Upper lobe of left lung (tissue), 4 donors: ENCODE measurements around the gene PAK2.

Experiments
- CTCF ChIP-seq, 6 experiments: fragments of 450-650 bp in 4 of 6; fragments of 200-600 bp in 2 of 6; sonication (generic) in 2 of 6; IDR thresholded peaks; one replicate each; pipeline ENCODE4 v1.5.1; 2016 to 2019; ENCODE audit warnings: antibody characterized with exemption in 6 of 6
- EP300 ChIP-seq, 4 donors: sonication (generic); formaldehyde crosslinking; IDR thresholded peaks; one replicate each; pipeline ENCODE4 v1.5.1; 2017; ENCODE audit warnings: antibody characterized with exemption in 4 of 4, control low read depth in 2 of 4
- POLR2A ChIP-seq, 4 donors: fragments of 450-650 bp; IDR thresholded peaks; one replicate each; pipeline ENCODE4 v1.5.1; 2016 to 2017; ENCODE audit warnings: antibody characterized with exemption in 4 of 4, mild to moderate bottlenecking in 2 of 4

- TF ChIP-seq POLR2A (IDR thresholded peaks at IDR 0.05): no peak
- TF ChIP-seq EP300 (IDR thresholded peaks at IDR 0.05): no peak
- TF ChIP-seq CTCF (IDR thresholded peaks at IDR 0.05): no peak
These were observed 43.8 kb upstream of the PAK2 start for GRCh38 chr3:196695849-196696226.
